DMS153 (cell line): Measurements from ENCODE around the gene MACROD2.

ENCODE experiments used
- DNase-seq: peaks from one replicate; lab custom pipeline; 2025; lab: John Stamatoyannopoulos, UW

The MACROD2 gene

DNA sequence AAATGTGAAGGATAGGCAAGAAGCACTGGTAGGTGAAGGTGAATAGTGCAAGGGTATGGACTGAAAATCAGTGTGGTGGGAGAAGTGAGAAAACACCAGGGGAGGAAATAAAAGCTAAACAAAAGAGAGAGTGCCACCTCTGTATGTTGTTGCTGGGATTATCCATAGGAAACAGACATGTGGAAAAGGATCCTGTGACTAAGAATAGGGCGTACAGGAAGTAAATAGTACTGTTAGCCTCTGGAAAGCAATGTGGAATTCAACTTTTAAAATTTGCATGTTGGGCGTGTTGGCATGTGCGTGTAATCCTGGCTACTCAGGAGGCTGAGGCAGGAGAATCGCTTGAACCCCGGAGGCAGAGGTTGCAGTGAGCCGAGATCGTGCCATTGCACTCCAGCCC is 1916.3 kb downstream of the MACROD2 start:
- DNase-seq, result no peak

DNA sequence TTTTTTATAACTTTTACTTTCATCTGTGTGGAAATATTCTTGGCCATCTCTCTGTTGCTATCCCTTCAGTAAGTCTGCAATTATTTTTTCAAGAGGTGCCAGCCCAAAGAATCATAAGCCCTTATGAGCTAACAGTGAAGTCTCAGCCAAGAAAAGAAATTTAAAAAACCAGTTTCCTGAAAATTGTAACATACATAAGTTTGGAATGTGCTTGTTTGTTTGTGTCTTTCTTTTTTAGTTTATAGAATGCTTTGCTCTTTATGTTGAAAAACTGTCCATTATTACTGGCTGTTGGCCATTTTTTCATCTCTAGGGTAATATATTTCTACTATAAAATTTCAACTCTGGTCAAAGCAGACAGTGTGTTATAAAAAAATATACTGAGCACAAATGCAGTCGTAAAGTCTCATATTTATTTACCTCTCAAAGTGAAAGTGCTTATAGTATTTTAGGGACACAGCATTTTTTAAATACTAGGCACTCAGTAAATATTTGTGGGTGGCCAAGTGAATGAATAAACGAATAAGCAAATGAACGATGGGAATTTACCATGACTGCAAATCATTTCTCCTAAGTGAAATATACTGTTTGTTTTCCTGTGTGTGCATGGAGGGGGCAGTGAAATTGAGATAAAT is 1918.2 kb downstream of the MACROD2 start:
- DNase-seq, result peak; percentile 35

DNA sequence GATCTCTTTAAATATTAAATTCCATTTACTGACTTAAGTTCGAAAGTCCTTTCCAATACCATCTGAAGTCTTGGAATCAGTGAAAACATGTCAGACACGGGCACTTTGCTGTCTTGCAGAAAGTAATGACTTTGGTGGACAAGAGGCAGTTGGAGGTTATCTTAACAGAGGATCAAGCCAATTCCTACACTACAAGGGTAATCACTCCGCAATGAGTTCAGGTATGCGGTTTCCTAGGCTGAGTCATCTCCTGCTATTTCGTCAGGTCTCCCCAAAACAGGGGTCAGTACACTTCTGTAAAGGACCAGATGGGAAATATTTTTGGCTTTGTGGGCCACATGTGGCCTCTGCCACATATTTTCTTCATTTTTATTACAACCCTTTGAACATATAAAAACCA is 1921.3 kb downstream of the MACROD2 start:
- DNase-seq, result no peak

DNA sequence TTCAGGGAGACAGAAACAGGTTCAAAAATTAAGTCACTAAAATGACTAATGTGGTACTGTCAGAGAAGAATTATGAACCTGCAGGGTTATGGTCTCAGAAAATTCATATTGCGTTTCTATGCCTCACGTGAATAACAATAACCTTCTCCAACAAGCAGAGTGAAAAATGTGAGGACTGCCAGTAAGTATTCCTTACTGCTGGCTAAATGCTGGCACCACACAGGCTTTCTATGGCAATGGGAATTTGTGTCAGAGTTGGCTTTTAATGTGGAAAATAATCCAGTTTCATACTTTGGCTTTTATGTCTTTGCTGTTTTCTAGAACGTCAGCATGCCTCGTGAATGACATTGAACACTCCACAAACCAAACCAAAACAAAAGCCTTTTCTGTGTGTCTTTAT is 1922.0 kb downstream of the MACROD2 start:
- no peak for DNase-seq

DNA sequence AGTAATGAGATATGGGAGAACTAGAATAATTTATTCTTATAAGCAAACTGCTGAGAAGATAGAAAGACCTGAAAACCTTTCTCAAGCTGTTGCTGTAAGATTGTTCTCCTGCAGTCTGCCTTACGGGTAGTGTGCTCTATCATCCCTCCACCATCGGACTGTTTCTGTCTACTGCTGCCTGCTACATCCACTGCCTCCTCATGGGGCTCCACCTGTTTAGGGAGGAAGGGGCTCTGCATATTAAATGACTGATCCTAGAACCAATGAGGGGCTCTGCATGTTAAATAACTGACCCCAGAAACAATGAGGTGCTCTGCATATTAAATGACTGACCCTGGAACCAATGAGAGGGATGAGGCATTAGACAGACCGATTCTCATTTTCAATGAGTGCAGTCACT is 1923.3 kb downstream of the MACROD2 start:
- no peak for DNase-seq

DNA sequence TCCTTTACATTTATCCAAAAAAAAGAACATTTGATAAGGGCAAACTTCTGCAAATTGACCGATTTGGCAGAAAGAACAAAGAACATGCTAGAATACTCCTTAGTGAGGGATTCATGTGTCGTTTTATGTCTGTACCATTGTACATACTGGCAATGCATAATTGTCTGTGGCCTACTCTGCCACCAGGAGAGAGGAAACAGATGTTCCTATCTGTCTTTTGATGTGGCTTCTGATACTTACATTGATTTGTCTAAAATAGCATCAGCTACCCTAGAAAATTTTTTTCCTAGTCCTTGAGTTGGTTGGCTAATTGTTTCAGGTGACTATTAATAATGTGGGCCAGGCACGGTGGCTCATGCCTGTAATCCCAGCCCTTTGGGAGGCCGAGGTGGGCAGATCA is 1923.8 kb downstream of the MACROD2 start:
- no peak for DNase-seq

DNA sequence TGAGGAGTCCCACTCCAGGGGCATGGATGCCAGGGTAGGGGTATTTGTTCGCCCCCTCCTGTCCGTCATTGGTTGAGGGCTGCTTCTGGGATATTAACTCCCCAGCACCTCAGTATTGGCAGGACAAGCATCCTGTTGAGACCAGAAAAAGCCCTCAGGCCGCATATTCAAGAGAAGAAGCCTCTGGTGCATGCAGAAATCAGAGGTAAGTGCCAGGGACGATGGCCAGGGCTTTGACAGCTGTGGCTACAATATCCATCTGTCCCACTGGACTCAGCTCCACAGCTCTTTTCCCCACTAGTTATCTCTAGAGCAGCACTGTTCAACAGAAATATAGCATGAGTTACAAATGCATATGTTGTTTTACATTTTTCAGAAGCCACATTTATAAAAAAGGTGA is 1926.6 kb downstream of the MACROD2 start:
- DNase-seq, result no peak

DNA sequence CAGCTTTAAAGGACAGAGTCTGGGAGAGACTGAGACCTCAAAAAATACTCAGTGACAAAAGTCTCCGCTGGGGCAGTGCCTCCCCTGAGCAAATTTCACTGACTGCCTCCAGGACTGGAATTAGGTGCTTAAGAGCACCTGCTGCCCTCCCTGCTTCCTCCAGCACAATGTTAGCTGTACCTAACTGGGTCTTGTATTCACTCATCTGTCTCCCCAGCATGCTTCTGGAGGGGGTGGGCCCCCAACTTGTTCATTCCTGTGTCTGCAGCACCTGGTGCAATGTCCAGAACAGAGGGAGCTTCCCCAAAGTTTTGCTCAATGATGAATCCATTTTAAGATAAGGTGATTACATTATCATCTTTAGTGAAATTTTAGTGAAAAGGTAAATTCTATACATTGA is 1927.2 kb downstream of the MACROD2 start:
- no peak for DNase-seq

DNA sequence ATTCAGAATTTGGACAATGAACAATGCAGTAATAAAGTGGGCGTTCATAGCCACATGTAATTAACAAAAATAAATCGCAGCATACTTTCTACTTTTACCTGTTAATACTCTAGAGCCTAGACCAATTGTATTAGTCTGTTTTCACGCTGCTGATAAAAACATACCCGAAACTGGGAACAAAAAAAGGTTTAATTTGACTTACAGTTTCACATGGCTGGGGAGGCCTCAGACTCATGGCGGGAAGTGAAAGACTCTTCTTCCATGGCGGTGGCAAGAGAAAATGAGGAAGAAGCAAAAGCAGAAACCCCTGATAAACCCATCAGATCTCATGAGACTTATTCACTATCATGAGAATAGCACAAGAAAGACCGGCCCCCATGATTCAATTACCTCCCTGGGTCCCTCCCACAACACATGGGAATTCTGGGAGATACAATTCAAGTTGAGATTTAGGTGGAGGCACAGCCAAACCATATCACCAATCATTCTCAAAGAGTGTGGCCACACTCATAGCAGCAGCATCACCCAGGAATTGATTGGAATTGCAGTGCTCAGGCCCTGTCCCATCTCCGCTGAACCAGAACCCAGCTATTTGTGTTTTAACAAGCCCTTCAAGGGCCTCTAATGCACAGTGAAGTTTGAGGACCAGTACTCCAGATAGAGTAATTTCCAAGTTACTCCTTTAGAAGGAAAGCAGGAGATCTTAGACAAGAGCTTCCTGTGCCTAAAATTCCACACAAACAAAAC is 1927.9 kb downstream of the MACROD2 start:
- no peak for DNase-seq

DNA sequence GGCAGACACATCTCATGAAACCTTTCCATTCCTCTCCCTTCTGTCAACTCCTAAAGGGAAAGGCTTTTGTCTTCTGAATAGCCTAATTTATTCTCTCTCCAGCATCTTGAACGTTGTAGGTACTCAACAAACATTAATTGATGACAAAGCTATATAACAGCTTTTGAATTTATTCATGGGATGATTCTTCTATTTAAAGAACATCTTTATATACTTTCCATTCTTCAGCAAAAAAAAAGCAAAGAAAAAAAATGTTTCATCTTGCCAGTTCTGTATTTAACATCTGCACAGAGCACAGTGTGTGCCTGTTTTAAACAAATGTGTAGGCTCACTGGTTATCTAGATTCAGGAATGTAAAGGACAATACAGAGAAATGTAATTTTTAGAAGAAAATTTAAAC is 1929.2 kb downstream of the MACROD2 start:
- no peak for DNase-seq

DNA sequence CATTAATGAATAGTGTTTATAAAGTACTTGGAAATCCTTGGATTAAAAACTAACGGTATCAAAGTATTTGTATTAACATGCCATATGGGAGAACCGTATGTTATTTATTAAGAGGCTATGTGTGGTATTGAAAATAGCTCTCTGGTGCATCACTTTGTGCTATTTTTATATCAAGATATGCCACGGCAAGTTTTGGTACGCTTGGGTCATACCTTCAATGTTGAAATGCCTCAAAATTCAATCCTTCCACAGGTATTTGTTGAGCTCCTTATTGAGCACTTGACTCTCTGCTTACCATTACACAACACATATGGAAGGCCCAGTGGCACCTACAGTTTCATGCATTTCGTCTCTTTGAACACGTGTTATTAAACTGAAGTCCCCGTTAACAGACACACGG is 1930.1 kb downstream of the MACROD2 start:
- no peak for DNase-seq

DNA sequence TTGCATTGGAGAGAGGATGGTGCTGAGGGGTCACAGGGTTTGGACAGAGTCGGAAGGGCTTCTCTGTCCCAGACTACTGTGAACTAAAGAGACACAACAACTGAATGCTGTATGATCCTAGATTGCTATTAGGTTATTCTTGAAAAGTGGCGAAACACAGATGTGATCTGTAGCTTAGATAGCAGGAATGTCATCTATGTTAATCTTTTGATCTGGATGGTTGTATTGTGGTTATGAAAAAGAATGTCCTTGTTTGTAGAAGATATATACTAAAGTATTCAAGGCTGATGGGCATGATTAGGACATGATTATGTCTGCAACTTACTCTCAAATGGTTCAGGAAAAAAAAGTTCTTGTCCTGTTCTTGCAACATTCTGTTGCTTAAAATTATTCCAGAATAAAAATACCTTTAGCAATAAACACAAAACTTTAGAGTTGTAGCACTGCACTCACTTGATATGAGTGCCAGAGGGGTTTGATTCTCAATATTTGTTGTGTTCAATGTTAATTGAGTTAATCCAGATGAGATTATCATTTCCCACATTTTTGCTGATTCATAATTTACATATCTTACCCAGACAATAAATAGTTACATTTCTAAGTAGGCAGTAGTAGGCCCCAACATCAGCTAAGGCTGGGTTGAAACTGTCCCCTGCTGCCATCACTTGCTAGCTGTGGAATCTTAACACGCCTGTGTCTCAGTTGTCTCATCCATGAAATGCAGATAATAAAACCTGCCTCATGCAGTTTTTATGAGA is 1932.8 kb downstream of the MACROD2 start:
- no peak for DNase-seq

DNA sequence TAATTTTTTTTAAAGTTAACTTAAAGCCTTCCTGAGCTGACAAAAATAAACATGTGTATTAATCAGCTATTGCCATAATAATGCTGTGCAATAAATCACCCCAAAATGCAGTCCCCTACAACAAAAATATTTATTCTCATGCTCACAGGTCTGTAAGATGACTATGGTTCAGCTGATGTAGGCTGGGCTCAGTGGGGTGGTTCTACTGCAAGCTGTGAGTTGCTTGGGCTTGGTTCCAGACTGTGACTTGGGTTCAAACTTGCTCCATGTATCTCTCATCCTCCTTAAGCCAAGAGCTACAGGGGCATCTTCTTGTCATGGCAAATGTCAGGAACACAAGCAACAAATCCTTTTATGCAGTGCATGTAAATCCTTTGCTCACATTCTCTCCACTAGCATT is 1933.6 kb downstream of the MACROD2 start:
- DNase-seq, result no peak

DNA sequence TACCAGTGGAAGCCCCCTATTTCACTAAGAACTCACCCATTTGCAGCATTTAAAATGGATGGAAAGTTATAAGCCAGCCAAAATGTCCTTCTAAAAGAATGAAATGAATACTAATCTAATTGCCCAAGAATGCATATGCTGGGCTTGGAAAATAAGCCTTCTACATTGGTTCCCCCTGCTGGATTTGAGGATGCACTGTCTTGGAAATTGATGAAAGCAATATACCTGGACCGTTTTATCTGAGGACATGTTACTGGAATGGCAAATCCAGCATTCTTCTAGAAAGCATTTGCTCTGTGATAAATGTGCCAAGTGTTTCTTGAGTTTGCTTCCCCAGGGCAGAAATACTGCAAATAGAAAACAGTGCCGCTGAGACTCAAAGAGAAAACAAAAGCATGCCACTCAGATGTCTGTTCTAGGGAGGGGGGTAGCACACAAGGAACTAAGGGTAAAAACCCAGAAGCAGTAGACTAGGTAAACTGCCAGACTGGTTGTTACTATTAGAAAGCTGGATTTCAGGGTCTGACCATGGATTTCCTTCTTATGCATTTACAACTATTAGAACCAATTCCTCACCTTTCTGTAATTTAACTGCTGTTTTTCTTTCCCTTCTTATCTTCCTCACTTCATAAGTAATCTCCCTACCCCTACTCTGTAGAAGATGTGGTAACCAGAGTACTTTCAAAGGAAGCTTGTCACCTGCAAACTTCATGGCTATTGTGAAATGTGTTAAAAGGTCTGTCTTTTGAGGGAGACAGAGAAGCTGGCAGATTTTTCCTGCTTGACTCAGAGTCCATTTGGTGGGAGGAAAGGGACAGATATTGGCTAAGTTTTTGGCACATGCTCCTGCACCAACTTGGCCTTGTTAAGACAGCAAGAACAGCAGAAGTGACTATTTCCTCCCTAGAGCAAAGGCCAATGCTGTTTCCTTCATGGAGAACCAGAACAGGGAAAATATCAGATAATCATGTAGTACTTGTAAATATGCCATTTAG is 1935.3 kb downstream of the MACROD2 start:
- peak; percentile 4 for DNase-seq

DNA sequence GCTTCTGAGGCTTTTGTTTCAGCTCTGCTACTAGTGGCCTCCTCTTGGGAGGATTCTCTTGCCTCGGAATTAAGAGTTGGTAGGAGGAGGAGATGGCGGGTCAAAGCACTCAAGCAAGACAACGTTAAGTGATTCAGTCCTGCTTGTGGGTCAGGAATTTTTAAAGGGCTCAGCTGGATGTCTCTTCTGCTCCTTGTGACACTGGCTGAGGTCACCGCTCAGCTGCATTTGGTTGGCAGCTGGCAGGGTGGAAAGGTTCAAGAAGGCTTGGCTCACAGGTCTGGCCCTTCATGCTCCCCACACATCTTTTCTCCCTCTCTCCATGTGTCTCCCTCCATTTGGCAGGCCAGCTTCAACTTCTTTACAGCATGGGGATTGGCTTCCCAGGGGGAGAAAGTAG is 1936.6 kb downstream of the MACROD2 start:
- no peak for DNase-seq

DNA sequence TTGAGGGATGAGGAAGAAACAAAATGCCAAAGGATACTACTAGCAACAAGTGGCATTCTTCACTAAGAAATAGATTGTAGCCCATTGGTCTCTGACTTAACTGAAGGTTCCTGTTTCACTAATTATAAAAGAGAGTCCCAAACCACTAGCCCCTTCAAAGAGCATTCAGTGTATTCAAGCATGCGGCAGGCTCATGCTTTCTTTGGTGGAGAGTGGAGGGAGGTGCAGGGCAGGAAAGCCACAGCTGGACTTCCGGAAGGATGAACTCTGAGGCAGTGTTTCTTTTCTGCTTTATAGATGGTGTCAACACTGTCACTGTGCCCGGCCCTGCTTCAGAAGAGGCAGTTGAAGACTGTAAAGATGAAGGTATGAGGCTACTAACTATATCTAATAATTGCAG is 1941.9 kb downstream of the MACROD2 start:
- DNase-seq, result no peak

DNA sequence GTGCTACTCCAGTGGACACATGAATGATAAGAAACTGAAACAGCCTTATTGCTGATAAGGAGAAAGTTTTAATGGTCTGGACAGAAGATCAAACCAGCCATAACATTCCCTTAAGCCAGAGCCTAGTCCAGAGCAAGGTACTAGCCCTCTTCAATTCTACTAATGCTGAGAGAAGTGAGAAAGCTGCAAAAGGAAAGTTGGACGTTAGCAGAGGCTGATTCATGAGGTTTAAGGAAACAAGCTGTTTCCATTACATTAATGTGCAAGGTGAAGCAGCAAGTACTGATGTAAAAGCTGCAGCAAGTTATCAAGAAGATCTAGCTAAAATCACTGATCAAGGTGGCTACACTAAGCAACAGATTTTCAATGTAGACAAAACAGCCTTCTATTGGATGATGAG is 1943.5 kb downstream of the MACROD2 start:
- DNase-seq, result no peak

DNA sequence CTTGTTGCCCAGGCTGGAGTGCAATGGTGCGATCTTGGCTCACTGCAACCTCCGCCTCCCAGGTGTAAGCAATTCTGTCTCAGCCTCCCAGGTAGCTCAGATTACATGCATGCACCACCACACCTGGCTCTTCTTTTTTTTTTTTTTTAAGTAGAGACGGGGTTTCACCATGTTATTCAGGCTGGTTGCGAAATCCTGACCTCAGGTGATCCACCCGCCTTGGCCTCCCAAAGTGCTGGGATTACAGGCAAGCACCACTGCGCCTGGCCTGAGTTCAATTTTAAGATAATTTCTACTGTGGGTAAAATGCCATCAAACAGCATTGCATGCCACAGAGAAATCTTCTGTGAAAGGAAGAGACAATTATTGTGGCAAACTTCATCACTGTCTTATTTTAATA is 1944.8 kb downstream of the MACROD2 start:
- DNase-seq, result no peak

DNA sequence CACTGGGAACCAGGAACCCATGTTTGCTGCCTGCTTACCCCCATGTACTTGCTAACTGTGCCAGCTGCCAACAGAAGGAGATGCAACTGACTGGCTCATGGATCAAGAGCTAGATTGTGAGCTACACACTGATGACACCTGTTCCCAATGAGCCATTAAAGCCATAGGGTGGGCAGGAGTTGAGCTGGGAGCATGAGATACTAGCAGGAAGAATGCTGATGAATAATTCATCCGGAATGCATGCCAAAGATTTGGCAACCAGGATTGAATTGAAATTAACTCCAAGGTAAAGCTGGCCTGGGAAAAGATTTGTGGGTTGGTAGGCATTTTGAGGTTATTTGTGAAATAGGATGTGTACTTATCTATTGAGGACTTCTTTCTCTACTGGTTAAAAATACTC is 1946.8 kb downstream of the MACROD2 start:
- DNase-seq, result no peak

DNA sequence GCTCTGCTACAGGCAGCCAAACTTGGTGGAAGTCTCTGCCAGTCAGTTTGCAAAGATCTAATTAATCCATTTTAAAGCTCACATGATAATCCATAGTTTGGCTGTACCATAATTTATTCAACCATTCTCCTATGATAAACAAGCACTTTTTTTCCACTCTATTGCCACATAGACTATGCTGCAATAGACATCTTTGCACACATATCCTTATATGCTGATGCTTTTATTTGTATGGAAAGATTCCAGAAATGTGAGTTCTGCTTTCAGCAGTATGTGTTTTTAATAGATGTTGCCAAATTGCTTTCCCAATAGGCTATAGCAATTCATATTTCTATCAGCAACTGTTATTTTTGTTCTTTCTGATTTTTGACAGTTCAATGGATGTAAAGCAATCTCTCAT is 1950.0 kb downstream of the MACROD2 start:
- no peak for DNase-seq

DNA sequence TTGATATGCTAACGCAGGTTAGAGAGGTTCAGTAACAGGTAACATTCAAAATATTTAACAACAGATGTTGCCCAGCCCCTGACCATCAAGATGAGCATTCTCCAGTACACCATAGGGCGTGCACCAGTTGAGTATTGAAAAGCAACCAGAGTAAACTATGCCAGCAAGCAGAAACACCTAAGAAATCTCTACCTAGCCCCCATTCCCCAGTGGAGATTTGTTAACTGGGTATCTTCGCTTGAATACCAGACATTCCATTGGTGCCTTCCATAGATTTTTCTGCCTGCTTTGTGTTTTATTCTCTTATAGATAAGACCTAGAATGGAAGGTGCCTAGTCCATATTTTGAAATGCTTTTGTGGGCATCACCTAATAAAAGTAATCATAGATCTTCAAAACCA is 1954.1 kb downstream of the MACROD2 start:
- no peak for DNase-seq

DNA sequence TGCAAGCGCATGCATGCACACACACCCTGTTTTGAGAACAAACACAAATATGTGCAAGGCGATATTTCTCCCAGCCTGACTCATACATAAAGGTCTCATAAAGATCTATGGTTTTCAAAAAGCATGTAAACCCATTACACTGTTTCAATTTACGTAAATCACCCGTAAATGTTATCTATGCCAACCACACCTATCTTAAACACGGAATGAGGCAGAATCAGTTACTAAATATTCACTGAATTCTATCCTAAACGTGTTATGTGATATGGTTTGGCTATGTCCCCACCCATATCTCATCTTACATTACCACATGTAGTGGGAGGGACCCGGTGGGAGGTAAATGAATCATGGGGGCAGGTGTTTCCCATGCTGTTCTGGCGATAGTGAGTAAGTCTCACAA is 1956.3 kb downstream of the MACROD2 start:
- DNase-seq, result no peak
